ENCODE data around the gene USP21.

DNA sequence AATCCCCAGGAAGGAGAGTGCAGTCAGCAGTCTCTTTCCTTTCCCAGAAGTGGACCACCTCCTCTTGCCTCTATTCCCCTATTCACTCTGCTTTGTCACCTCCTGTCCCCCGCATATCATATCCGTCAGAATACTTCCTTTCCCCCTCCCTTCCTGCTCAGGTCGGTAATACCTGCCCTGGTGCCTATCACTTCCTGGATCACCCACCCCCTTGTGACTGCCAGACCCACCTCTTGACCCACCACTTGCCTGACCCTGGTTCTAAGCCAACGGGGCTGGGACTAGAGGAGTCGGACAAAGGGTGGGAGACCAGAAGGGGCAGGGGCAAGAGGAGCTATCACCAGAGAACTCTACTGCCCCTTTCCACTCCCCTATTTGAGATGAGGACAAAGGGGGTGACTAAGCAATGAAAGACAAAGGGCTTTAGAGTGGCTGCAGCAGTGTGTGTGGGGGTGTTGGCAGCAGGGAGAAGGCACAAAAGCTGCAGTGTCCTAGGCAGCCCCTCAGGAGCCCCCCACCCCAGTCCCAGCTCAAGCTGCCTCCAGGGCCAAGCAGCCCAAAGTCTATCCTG lies 41.2 kb downstream of the USP21 start:
- TF ChIP-seq POLR2A (IDR thresholded peaks at IDR 0.05; ENCODE audit: low read depth, low read length) (no peak), CTCF (IDR thresholded peaks at IDR 0.05; ENCODE audit: extremely low read depth in 1 of 2, insufficient read depth in 1 of 2, low read depth in 1 of 2, low read length in 2 of 2) (no peak)

Data from endothelial cell of umbilical vein (primary cell).